Fibroblast of lung (primary cell): ENCODE results near the gene SRD5A3. TPM values are rescaled to one million over a fixed set of nuclear protein-coding genes. Genes with fewer than 3 reads are reported as not detected.
"Not testable (repeated sequence)": the region's sequence is repeated elsewhere in the genome, so short reads cannot be mapped to it uniquely, and the experiment has no call there.

Experiments used
- DNase-seq, 2 donors: peaks; one replicate each; pipeline versions ENCODE4 v3.0.0 to v3.0.0-alpha.2; 2010; ENCODE audit warnings: low read depth in 2 of 2
- H2AFZ ChIP-seq: 2 replicates; pipeline ENCODE4 v1.5.1; 2012; ENCODE audit warnings: low read length, control low read depth, inconsistent platforms
- H3K27ac ChIP-seq: 2 replicates; pipeline ENCODE4 v1.5.1; 2011; ENCODE audit warnings: low read length, control low read depth; ENCODE audit not compliant: insufficient read depth
- H3K27me3 ChIP-seq: 2 replicates; pipeline ENCODE4 v1.5.1; 2011; ENCODE audit warnings: mild to moderate bottlenecking, low read length; ENCODE audit not compliant: control insufficient read depth, insufficient read depth
- H3K36me3 ChIP-seq: 2 replicates; pipeline ENCODE4 v1.5.1; 2011; ENCODE audit warnings: low read length; ENCODE audit not compliant: control insufficient read depth, insufficient read depth
- H3K4me1 ChIP-seq: 2 replicates; pipeline ENCODE4 v1.5.1; 2011; ENCODE audit warnings: low read length; ENCODE audit not compliant: control insufficient read depth, insufficient read depth; ENCODE audit errors: extremely low read depth
- H3K4me2 ChIP-seq: 2 replicates; pipeline ENCODE4 v1.5.1; 2011; ENCODE audit warnings: low read length, control low read depth; ENCODE audit not compliant: insufficient read depth; ENCODE audit errors: extremely low read depth
- H3K4me3 ChIP-seq, 4 experiments: fragments of 200-600 bp in 1 of 4; sonication (generic) in 1 of 4; replicated peaks in 1 of 4; 2 replicates each; pipeline ENCODE4 v1.5.1; 2011 to 2016; ENCODE audit warnings: low read length in 4 of 4, low read depth in 3 of 4, mild to moderate bottlenecking in 3 of 4, control low read depth in 2 of 4, inconsistent platforms in 1 of 4, mixed read lengths in 1 of 4; ENCODE audit not compliant: insufficient read depth in 1 of 4; ENCODE audit errors: control extremely low read depth in 1 of 4
- H3K79me2 ChIP-seq: 2 replicates; pipeline ENCODE4 v1.5.1; 2012; ENCODE audit warnings: mild to moderate bottlenecking, low read length, inconsistent platforms; ENCODE audit not compliant: control insufficient read depth, insufficient read depth
- H3K9ac ChIP-seq: 2 replicates; pipeline ENCODE4 v1.5.1; 2011; ENCODE audit warnings: mild to moderate bottlenecking, low read length, control low read depth; ENCODE audit not compliant: insufficient read depth
- H3K9me3 ChIP-seq: 2 replicates; pipeline ENCODE4 v1.5.1; 2012; ENCODE audit warnings: low read depth, low read length; ENCODE audit not compliant: control insufficient read depth, insufficient read depth
- H4K20me1 ChIP-seq: 2 replicates; pipeline ENCODE4 v1.5.1; 2011; ENCODE audit warnings: low read length; ENCODE audit not compliant: control insufficient read depth, insufficient read depth; ENCODE audit errors: extremely low read depth
- CTCF ChIP-seq, 2 donors: IDR thresholded peaks in 1 of 2; conservative IDR thresholded peaks in 1 of 2; 1 replicate in 1 of 2; 2 replicates in 1 of 2; pipeline ENCODE4 v1.5.1; 2011 to 2012; ENCODE audit warnings: low read length in 2 of 2, control low read depth in 1 of 2, inconsistent platforms in 1 of 2, low read depth in 1 of 2, mild to moderate bottlenecking in 1 of 2
- EZH2 ChIP-seq: IDR thresholded peaks from 2 replicates; pipeline ENCODE4 v1.5.1; 2012; ENCODE audit warnings: low read length, control low read depth, mild to moderate bottlenecking; ENCODE audit errors: missing control alignments
- polyA plus RNA-seq, 2 donors: library from polyadenylated mRNA; depleted of rRNA in 1 of 2; stranded (reverse) in 1 of 2; unstranded in 1 of 2; fragments of >200 nt; gene quantifications; 2 replicates each; pipeline ENCODE4 v1.2.1, GENCODE V29; 2011 to 2012; ENCODE audit warnings: missing spikeins in 1 of 2
- total RNA-seq: library from RNA; depleted of rRNA; stranded (reverse); fragments of >200 nt; gene quantifications from 2 replicates; pipeline ENCODE4 v1.2.1, GENCODE V29; 2014

Gene SRD5A3
- total and polyA plus RNA-seq, 2 donors (not counting 1 experiment from before 2014, with no cell fraction given) = 5.0 to 12.3 TPM

- TF ChIP-seq CTCF (conservative IDR thresholded peaks at IDR 0.05 in 1 of 2, IDR thresholded peaks at IDR 0.05 in 1 of 2; ENCODE audit: low read depth in 1 of 2, low read length in 2 of 2) = no peak
- no peak for TF ChIP-seq EZH2
- no peaks in the 10 kb centered on the region for H3K27me3 ChIP-seq
These were observed 12.2 kb downstream of the SRD5A3 start for GRCh38 chr4:55358246-55358645.

DNA sequence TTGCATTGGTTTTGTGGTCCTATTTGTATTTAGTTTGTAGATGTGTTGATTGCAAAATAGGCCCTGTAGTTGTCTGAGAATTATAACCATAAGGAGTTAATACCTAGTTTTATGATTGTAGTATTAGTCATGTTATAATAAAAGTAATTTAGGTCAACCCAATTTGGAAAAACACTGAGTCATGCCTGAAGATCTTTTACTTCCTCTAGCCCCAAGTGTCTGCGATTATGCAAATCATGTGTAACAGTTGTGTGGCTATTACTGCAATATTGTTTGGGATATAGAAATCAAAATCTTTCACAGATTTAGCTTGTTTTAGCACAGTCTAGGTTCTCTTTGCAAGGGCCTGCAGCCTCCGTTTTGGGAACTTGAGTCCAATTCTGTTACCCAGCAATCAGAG lies 12.6 kb downstream of the SRD5A3 start:
- H2AFZ ChIP-seq = no peak overlapping the region
- no peak overlapping the region for H3K4me3 ChIP-seq
- no peaks in the 10 kb centered on the region for H3K27me3 ChIP-seq
- H3K9me3 ChIP-seq = no peaks in the 10 kb centered on the region
- H3K4me2 ChIP-seq = peak overlapping the region; percentile 37
- H3K9ac ChIP-seq = no peak overlapping the region
- H3K36me3 ChIP-seq = no peaks in the 10 kb centered on the region
- TF ChIP-seq EZH2 = no peak
- no peak for TF ChIP-seq CTCF (conservative IDR thresholded peaks at IDR 0.05 in 1 of 2, IDR thresholded peaks at IDR 0.05 in 1 of 2; ENCODE audit: low read depth in 1 of 2, low read length in 2 of 2)
- no peaks in the 10 kb centered on the region for H3K79me2 ChIP-seq
- H4K20me1 ChIP-seq = no peaks in the 10 kb centered on the region
- H3K4me1 ChIP-seq = peaks cover 17% of the 10 kb centered on the region
- DNase-seq = peak; percentile 84
- H3K27ac ChIP-seq = peak overlapping the region; percentile 25

More at GRCh38 chr4:55358246-55358645, 12.2 kb downstream of the SRD5A3 start:
- H3K27ac ChIP-seq = no peak overlapping the region
- no peak overlapping the region for H3K4me3 ChIP-seq
- no peak overlapping the region for H2AFZ ChIP-seq
- no peaks in the 10 kb centered on the region for H3K79me2 ChIP-seq
- H4K20me1 ChIP-seq = no peaks in the 10 kb centered on the region
- DNase-seq = no peak
- no peak overlapping the region for H3K9ac ChIP-seq
- H3K36me3 ChIP-seq = no peaks in the 10 kb centered on the region
- H3K9me3 ChIP-seq = no peaks in the 10 kb centered on the region
- H3K4me2 ChIP-seq = no peak overlapping the region
- peaks cover 17% of the 10 kb centered on the region for H3K4me1 ChIP-seq

- Histone ChIP-seq H3K27ac (peak overlapping the region; percentile 25), H3K4me2 (no peak overlapping the region), H3K9me3 (no peaks in the 10 kb centered on the region), H3K4me3 (no peak overlapping the region), H3K4me1 (peaks cover 17% of the 10 kb centered on the region), H3K9ac (no peak overlapping the region), H3K36me3 (no peaks in the 10 kb centered on the region), H3K27me3 (no peaks in the 10 kb centered on the region), H2AFZ (no peak overlapping the region), H4K20me1 (no peaks in the 10 kb centered on the region), H3K79me2 (no peaks in the 10 kb centered on the region)
- TF ChIP-seq CTCF (conservative IDR thresholded peaks at IDR 0.05 in 1 of 2, IDR thresholded peaks at IDR 0.05 in 1 of 2; ENCODE audit: low read depth in 1 of 2, low read length in 2 of 2) (no peak), EZH2 (no peak)
- DNase-seq = peak in 1 of 2 donors; percentile 45
These were observed 13.4 kb downstream of the SRD5A3 start for GRCh38 chr4:55359397-55359916.

DNA sequence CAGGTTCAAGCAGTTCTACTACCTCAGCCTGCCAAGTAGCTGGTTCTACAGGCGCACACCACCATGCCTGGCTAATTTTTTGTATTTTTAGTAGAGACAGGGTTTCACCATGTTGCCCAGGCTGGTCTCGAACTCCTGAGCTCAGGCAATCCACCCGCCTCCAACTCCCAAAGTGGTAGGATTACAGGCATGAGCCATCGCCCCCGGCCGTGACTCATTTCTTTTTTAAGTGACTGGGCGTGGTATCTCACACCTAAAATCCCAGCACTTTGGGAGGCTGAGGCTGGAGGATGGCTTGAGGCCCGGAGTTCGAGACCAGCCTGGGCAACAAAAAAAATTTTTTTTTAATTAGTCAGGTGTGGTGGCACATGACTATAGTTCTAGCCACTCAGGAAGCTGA lies 16.9 kb downstream of the SRD5A3 start:
- H3K27ac ChIP-seq, H3K79me2 ChIP-seq, H3K4me2 ChIP-seq, H2AFZ ChIP-seq, H3K4me3 ChIP-seq, H3K9me3 ChIP-seq, DNase-seq, H3K9ac ChIP-seq, H3K4me1 ChIP-seq, H3K27me3 ChIP-seq, H4K20me1 ChIP-seq, H3K36me3 ChIP-seq: not testable (repeated sequence)
